GM12878 (cell line): ENCODE results near the gene ADNP2. TPM values are rescaled to one million over a fixed set of nuclear protein-coding genes. Genes with fewer than 3 reads are reported as not detected.
A peak's percentile ranks its signal among the peaks of the same experiment; 100 is the strongest.

Experiments used
- ATAC-seq: fragments of 200-7000 bp; cut with Tn5 transposase; 3 replicates; pipeline ENCODE4 v1.9.1; 2020; ENCODE audit warnings: mild to moderate bottlenecking, moderate library complexity
- BruUV-seq: library from RNA; stranded (reverse); fragments of 400-500 nt; replicated peaks from 2 replicates; lab custom pipeline; 2021; lab: Mats Ljungman, UMichigan
- CTCF ChIA-PET: fragments of 300-600 bp; sonication (Branson Sonifier 250); formaldehyde crosslinking; extraction: SDS; loops from one replicate; lab custom pipeline; 2021; ENCODE audit warnings: inconsistent platforms; lab: Yijun Ruan, JAX
- POLR2A ChIA-PET: fragments of 350-600 bp; formaldehyde crosslinking; extraction: SDS; loops from one replicate; lab custom pipeline; 2021; ENCODE audit warnings: inconsistent platforms; lab: Charles Lee
- RAD21 ChIA-PET: fragments of 300-600 bp; sonication (Branson Sonifier 250); formaldehyde crosslinking; loops from one replicate; lab custom pipeline; 2023; ENCODE audit warnings: antibody characterized with exemption; ENCODE audit not compliant: unreplicated experiment; lab: Charles Lee
- SMC1A ChIA-PET: fragments of 300-600 bp; sonication (Branson Sonifier 250); formaldehyde crosslinking; loops from one replicate; lab custom pipeline; 2023; ENCODE audit not compliant: unreplicated experiment, uncharacterized antibody; lab: Charles Lee
- DNase-seq: peaks from one replicate; pipeline ENCODE4 v3.0.0-alpha.2; 2011; ENCODE audit warnings: low read depth, low spot score
- FAIRE-seq: peaks from 3 replicates; lab custom pipeline; 2011; peaks lifted over from hg19 to GRCh38; lab: Jason Lieb, UNC
- H2AFZ ChIP-seq: 2 replicates; pipeline ENCODE4 v1.6.0; 2011; ENCODE audit warnings: low read depth, low read length, control low read depth; ENCODE audit not compliant: control insufficient read depth
- H3K27ac ChIP-seq: 2 replicates; pipeline ENCODE4 v1.5.1; 2011; ENCODE audit warnings: control low read depth; ENCODE audit not compliant: control insufficient read depth, insufficient read depth
- H3K27me3 ChIP-seq, 2 experiments: replicated peaks in 1 of 2; 2 replicates each; pipeline versions ENCODE4 v1.6.0 to v1.6.1; 2011; ENCODE audit warnings: low read length in 1 of 2; ENCODE audit not compliant: control insufficient read depth in 2 of 2, insufficient read depth in 2 of 2
- H3K36me3 ChIP-seq, 2 experiments: 2 replicates each; pipeline ENCODE4 v1.5.1; 2011; ENCODE audit warnings: low read length in 1 of 2; ENCODE audit not compliant: control insufficient read depth in 2 of 2, insufficient read depth in 2 of 2
- H3K4me1 ChIP-seq: 2 replicates; pipeline ENCODE4 v1.6.1; 2011; ENCODE audit warnings: mild to moderate bottlenecking, low read length, moderate library complexity, mixed read lengths; ENCODE audit not compliant: control insufficient read depth, insufficient read depth
- H3K4me2 ChIP-seq: 2 replicates; pipeline ENCODE4 v1.6.0; 2011; ENCODE audit warnings: control low read depth; ENCODE audit not compliant: control insufficient read depth, insufficient read depth
- H3K4me3 ChIP-seq: fragments of 200-600 bp; sonication (generic); 2 replicates; pipeline ENCODE4 v1.5.1; 2016
- H3K79me2 ChIP-seq: 2 replicates; pipeline ENCODE4 v1.6.0; 2011; ENCODE audit warnings: low read length; ENCODE audit not compliant: control insufficient read depth, insufficient read depth
- H3K9ac ChIP-seq: 2 replicates; pipeline ENCODE4 v1.8.0; 2011; ENCODE audit warnings: low read length, control low read depth, mixed read lengths; ENCODE audit not compliant: control insufficient read depth, insufficient read depth
- H3K9me3 ChIP-seq: replicated peaks from 3 replicates; pipeline ENCODE4 v1.5.1; 2011; ENCODE audit warnings: mild to moderate bottlenecking, low read length; ENCODE audit not compliant: control insufficient read depth, insufficient read depth
- H4K20me1 ChIP-seq: 2 replicates; pipeline ENCODE4 v1.6.0; 2011; ENCODE audit not compliant: control insufficient read depth, insufficient read depth
- BHLHE40 ChIP-seq, 2 experiments: fragments of 450-650 bp in 1 of 2; IDR thresholded peaks; 2 replicates each; pipeline ENCODE4 v1.6.1; 2011 to 2017; ENCODE audit warnings: low read depth in 2 of 2, borderline replicate concordance in 1 of 2, improper control_type of control experiment in 1 of 2, low read length in 1 of 2, mild to moderate bottlenecking in 1 of 2
- BMI1 ChIP-seq: fragments of 450-650 bp; IDR thresholded peaks from 2 replicates; pipeline ENCODE4 v1.6.1; 2016; ENCODE audit warnings: mild to moderate bottlenecking, moderate library complexity, borderline replicate concordance
- CBX3 ChIP-seq: fragments of 200-600 bp; sonication (generic); IDR thresholded peaks from 2 replicates; pipeline ENCODE4 v1.6.1; 2016; ENCODE audit warnings: low read depth, borderline replicate concordance
- CREB1 ChIP-seq: IDR thresholded peaks from 2 replicates; pipeline ENCODE4 v1.6.1; 2012; ENCODE audit warnings: low read depth, mild to moderate bottlenecking, inconsistent platforms
- EP300 ChIP-seq, 2 experiments: fragments of 150-350 bp in 1 of 2; IDR thresholded peaks; 2 replicates each; pipeline ENCODE4 v1.6.1; 2011 to 2012; ENCODE audit warnings: low read depth in 2 of 2, low read length in 2 of 2, borderline replicate concordance in 1 of 2, improper control_type of control experiment in 1 of 2, inconsistent platforms in 1 of 2; ENCODE audit not compliant: control insufficient read depth in 1 of 2
- HCFC1 ChIP-seq: fragments of 150-350 bp; IDR thresholded peaks from 2 replicates; pipeline ENCODE4 v1.6.1; 2014; ENCODE audit warnings: low read length
- NFIC ChIP-seq: IDR thresholded peaks from 2 replicates; pipeline ENCODE4 v1.6.1; 2012; ENCODE audit warnings: low read depth, mild to moderate bottlenecking, inconsistent platforms, low read length, moderate library complexity
- POLR2A ChIP-seq: IDR thresholded peaks from 2 replicates; pipeline ENCODE4 v1.6.1; 2011; ENCODE audit warnings: low read depth, mild to moderate bottlenecking, low read length
- POLR2AphosphoS2 ChIP-seq: IDR thresholded peaks from 2 replicates; pipeline ENCODE4 v1.6.1; 2011; ENCODE audit warnings: low read depth, mild to moderate bottlenecking, low read length, improper control_type of control experiment, moderate library complexity
- POU2F2 ChIP-seq: IDR thresholded peaks from 3 replicates; pipeline ENCODE4 v1.6.1; 2011; ENCODE audit warnings: low read depth, mild to moderate bottlenecking, low read length, borderline replicate concordance
- PRDM15 ChIP-seq: fragments of 450-650 bp; formaldehyde crosslinking; IDR thresholded peaks from 2 replicates; pipeline ENCODE4 v1.4.0; 2020; ENCODE audit warnings: mild to moderate bottlenecking, moderate library complexity
- RFX5 ChIP-seq: IDR thresholded peaks from 2 replicates; pipeline ENCODE4 v1.6.1; 2011; ENCODE audit warnings: low read depth, low read length, improper control_type of control experiment
- RUNX3 ChIP-seq: IDR thresholded peaks from 2 replicates; pipeline ENCODE4 v1.6.1; 2012; ENCODE audit warnings: low read length, inconsistent platforms
- SIX5 ChIP-seq: IDR thresholded peaks from 2 replicates; pipeline ENCODE4 v1.6.1; 2011; ENCODE audit warnings: mild to moderate bottlenecking, low read depth, low read length, moderate library complexity; ENCODE audit not compliant: severe bottlenecking
- SUPT20H ChIP-seq: IDR thresholded peaks from 2 replicates; pipeline ENCODE4 v1.6.1; 2011; ENCODE audit warnings: low read depth, mild to moderate bottlenecking, low read length, moderate library complexity, borderline replicate concordance; ENCODE audit not compliant: control insufficient read depth
- ZBTB40 ChIP-seq: fragments of 450-650 bp; IDR thresholded peaks from 2 replicates; pipeline ENCODE4 v1.6.1; 2016; ENCODE audit warnings: mild to moderate bottlenecking, moderate library complexity, borderline replicate concordance
- ZZZ3 ChIP-seq: IDR thresholded peaks from 2 replicates; pipeline ENCODE4 v1.6.1; 2011; ENCODE audit warnings: low read depth; ENCODE audit not compliant: control insufficient read depth, insufficient read length
- WGBS: methylation state at CpG from one replicate; pipeline ENCODE4 v1.1.6; 2016; ENCODE audit warnings: low lambda C conversion rate; ENCODE audit not compliant: insufficient replicate concordance, insufficient coverage; ENCODE audit errors: missing lambda C conversion rate; 5-methylcytosine and 5-hydroxymethylcytosine counted together
- in situ Hi-C: fragments of 300-500 bp; cut with MboI; formaldehyde crosslinking; loops from 9 replicates; pipeline ENCODE4 v1.14.3; 2018; ENCODE audit warnings: mixed read lengths
- intact Hi-C: fragments of 100-400 bp; cut with micrococcal nuclease; formaldehyde crosslinking; loops from one replicate; pipeline ENCODE4 v1.14.2; 2022; ENCODE audit not compliant: unreplicated experiment
- polyA plus RNA-seq, 11 experiments: library from polyadenylated mRNA; depleted of rRNA in 4 of 11; unstranded in 6 of 11; stranded (reverse) in 5 of 11; fragments of >200 nt; fragmentation: Nextera tagmentation in 4 of 11; fragmentation: Illumina TruSeq in 1 of 11; extraction: Ambion mirVana in 4 of 11; extraction: Trizol in 1 of 11; gene quantifications; 1 replicate in 1 of 11; 2 replicates in 10 of 11; pipeline versions ENCODE4 v1.2.1 to v1.2.3, GENCODE V29; 2011 to 2016; ENCODE audit warnings: inconsistent platforms in 2 of 11, missing spikeins in 2 of 11, low read depth in 1 of 11
- total RNA-seq, 4 experiments: library from RNA; depleted of rRNA in 3 of 4; stranded (reverse); fragments of >200 nt in 3 of 4; fragmentation: Illumina TruSeq in 1 of 4; extraction: Trizol in 1 of 4; gene quantifications; 2 replicates each; pipeline versions ENCODE4 v1.2.1 to v1.2.3, GENCODE V29; 2013 to 2021

Gene ADNP2
- total and polyA plus RNA-seq, 10 of the 15 experiments (the other 5 are each of a cell fraction or from before 2014, with no cell fraction given), result 3.7 to 25.1 (median 13.0) TPM

- in situ Hi-C loops, result no loop called here
- H3K4me2 ChIP-seq, result peak overlapping the region; percentile 56
- CTCF ChIA-PET, result interaction anchor here (0.6 kb wide), 1 partner anchor 87 kb away, joined by 3 read pairs; no protein-coding TSS in a partner anchor
- peak overlapping the region; percentile 79 for H3K9ac ChIP-seq
- FAIRE-seq, result no peak
- H3K27me3 ChIP-seq, result no peaks in the 10 kb centered on the region
- peak overlapping the region; percentile 83 for H3K4me3 ChIP-seq
- SMC1A ChIA-PET, result interaction anchor here (0.9 kb wide), 2 partner anchors 35 to 124 kb away, joined by 3 read pairs; no protein-coding TSS in a partner anchor
- no peaks in the 10 kb centered on the region for H3K36me3 ChIP-seq
- H3K27ac ChIP-seq, result peak overlapping the region; percentile 35; the same call in 1 of the 2 replicates
- peaks cover 19% of the 10 kb centered on the region for H3K4me1 ChIP-seq
- ATAC-seq, result peak; percentile 11; the same call in 1 of the 3 replicates
- no peak for DNase-seq
- intact Hi-C loops, result loop anchor here (2.0 to 5.0 kb wide), 2 partner anchors 147 to 431 kb away; partner anchors contain the start of genes CTDP1 and HSBP1L1
- H4K20me1 ChIP-seq, result no peaks in the 10 kb centered on the region
- POLR2A ChIA-PET, result interaction anchor here (0.8 kb wide), 1 partner anchor 34 kb away, joined by 3 read pairs; no protein-coding TSS in a partner anchor
- 0% methylated on average over 17 of the region's 34 CpGs for WGBS
- RAD21 ChIA-PET, result interaction anchor here (0.8 to 1.0 kb wide), 2 partner anchors 146 to 735 kb away, joined by 3 read pairs; no protein-coding TSS in a partner anchor
- peak overlapping the region; percentile 58 for H2AFZ ChIP-seq
- H3K79me2 ChIP-seq, result peaks cover 46% of the 10 kb centered on the region
- BruUV-seq, result no TSS peak
- H3K9me3 ChIP-seq, result no peaks in the 10 kb centered on the region
- no peak for TF ChIP-seq EP300 (IDR thresholded peaks at IDR 0.05; ENCODE audit: borderline replicate concordance in 1 of 2, control insufficient read depth in 1 of 2, low read depth in 2 of 2, low read length in 2 of 2)
- no peak for TF ChIP-seq BMI1
- TF ChIP-seq CREB1, result no peak
- TF ChIP-seq PRDM15, result no peak
- no peak for TF ChIP-seq RUNX3
- TF ChIP-seq NFIC, result no peak
- peak in 1 of 2 experiments; percentile 72; a peak in 2 of 4 replicates for TF ChIP-seq BHLHE40 (IDR thresholded peaks at IDR 0.05; ENCODE audit: borderline replicate concordance in 1 of 2, low read depth in 2 of 2, low read length in 1 of 2)
- TF ChIP-seq ZZZ3, result no peak
- TF ChIP-seq POLR2A, result no peak
- no peak for TF ChIP-seq SIX5
- TF ChIP-seq RFX5, result no peak
- TF ChIP-seq HCFC1, result no peak
- TF ChIP-seq POU2F2, result no peak
- TF ChIP-seq ZBTB40, result no peak
- TF ChIP-seq SUPT20H, result no peak
- no peak for TF ChIP-seq POLR2AphosphoS2
- TF ChIP-seq CBX3, result no peak
Observed at GRCh38 chr18:80109676-80110078, 615 bp downstream of the ADNP2 start.
